VCaP (cell line): Measurements from ENCODE around the gene RAD51B.

Experiments used
- H3K27ac ChIP-seq: fragments of 450-650 bp; 2 replicates; pipeline ENCODE4 v1.5.1; 2017
- TF ChIP-seq, protein P1 (sequence below): fragments of 450-650 bp; conservative IDR thresholded peaks from 2 replicates; pipeline ENCODE4 v1.5.1; 2017; ENCODE audit warnings: mild to moderate bottlenecking, moderate library complexity

The RAD51B gene

DNA sequence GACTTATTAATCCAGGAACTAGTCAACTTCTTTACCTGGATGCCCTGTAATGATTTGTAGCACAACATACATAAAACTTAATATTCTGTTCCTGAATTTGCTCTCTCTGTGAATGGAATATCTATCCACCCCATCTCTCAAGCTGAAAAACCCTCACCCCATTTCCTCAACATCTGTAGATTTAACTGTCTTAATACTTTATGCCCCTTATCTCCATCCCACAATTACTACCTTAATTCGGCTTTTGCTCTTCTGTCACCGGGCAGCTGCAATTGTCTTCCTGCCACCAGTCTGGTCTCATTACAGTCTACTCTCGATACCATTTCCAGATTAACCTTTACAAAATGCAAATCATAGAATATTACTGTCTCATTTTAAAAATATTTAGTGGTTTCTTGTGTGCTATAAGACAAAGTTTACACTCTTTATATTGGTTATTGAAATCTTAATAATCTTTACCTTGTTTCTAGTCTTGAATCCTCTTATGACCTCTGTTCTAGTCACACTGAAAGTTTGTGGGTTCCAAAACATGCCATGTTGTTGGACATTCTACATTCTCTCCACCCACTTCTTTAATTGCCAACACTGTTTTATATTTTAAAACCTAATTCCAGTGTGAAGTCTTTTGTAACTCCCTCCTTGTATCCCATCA, 347.3 kb downstream of the RAD51B start:
- no peak overlapping the region for H3K27ac ChIP-seq
- TF ChIP-seq, protein P1, sequence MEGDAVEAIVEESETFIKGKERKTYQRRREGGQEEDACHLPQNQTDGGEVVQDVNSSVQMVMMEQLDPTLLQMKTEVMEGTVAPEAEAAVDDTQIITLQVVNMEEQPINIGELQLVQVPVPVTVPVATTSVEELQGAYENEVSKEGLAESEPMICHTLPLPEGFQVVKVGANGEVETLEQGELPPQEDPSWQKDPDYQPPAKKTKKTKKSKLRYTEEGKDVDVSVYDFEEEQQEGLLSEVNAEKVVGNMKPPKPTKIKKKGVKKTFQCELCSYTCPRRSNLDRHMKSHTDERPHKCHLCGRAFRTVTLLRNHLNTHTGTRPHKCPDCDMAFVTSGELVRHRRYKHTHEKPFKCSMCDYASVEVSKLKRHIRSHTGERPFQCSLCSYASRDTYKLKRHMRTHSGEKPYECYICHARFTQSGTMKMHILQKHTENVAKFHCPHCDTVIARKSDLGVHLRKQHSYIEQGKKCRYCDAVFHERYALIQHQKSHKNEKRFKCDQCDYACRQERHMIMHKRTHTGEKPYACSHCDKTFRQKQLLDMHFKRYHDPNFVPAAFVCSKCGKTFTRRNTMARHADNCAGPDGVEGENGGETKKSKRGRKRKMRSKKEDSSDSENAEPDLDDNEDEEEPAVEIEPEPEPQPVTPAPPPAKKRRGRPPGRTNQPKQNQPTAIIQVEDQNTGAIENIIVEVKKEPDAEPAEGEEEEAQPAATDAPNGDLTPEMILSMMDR, result no peak

DNA sequence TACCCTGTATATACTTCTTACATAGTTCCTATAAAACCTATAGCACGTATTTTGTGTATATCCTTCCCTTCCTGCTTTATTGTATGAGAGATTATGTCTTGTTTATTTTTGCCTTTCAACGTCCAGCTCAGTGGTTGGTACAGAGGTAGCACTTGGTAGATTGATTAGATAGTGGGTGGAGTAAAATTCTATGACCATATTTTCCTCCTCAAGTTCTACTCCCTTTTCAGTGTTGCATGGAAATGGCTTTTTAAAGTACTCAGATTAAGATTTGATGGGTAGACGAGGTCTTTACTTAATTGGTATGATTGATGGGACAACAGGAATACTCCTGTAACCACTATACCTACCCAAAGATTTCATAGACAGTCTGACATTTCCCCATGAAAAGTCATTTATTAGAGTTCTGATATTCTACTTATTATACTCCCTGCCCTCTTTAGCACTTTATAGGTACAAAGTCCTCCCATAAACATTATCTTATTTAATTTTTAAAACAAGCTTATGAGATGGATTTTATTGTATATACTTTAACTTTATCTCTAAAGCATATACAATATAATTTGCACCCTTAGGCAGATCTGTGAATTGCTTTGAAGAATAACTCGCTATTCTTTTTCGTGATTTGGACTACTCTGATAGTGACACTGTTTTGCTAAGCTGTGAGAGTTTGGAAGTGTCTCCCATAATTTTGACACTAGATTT, 348.0 kb downstream of the RAD51B start:
- no peak overlapping the region for H3K27ac ChIP-seq
- TF ChIP-seq, protein P1, result no peak

DNA sequence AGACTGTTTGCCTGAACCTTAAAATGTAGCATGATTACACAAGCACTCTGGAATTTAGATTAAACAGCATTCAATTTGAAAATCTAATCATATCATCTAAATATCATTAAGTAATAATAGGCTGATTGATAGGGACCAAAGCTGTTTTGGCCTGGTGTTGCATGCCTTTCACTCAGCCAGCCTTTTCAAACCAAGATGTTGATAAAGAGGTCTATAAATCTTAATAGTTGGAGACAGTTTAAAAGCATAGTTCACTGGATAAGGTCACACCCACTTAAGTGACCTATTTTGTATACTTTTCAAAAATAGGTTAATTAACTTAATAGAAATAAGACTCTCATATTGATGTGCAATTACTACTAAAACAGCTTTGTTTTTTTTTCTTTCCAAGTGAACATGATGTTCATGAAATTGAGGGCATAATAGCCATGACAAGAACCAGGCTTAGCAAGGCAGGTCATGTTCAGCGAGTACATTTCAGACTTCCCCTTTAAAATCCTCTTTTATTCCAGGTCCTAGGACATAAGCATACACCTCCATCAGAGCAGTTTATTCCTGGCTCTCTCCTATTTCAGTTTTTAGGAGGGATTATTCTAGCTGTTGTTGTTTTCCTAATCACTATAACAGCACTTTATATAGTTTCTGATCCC, 349.0 kb downstream of the RAD51B start:
- H3K27ac ChIP-seq, result no peak overlapping the region

DNA sequence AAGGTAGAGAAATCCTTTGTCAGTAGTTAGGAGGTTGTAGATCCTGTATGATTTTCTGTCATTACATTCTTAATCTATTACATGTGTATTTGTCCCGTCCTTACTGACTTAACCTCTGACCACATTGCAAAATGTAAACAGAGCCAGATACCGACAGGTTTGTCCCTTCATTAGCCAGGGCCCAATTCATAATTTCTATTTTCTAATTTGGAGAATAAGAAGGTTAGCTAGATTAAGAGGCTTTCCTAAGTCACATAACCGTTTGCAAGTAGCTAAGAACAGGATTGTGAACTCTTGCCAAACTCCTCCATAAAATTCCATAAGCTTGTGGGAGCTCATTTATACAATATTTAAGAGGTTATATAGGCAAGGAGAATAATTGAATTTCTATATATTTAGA, 352.6 kb downstream of the RAD51B start:
- H3K27ac ChIP-seq, result peak overlapping the region; percentile 94
- TF ChIP-seq, protein P1, result no peak

More for the DNA sequence above, 349.0 kb downstream of the RAD51B start:
- TF ChIP-seq, protein P1, result no peak

DNA sequence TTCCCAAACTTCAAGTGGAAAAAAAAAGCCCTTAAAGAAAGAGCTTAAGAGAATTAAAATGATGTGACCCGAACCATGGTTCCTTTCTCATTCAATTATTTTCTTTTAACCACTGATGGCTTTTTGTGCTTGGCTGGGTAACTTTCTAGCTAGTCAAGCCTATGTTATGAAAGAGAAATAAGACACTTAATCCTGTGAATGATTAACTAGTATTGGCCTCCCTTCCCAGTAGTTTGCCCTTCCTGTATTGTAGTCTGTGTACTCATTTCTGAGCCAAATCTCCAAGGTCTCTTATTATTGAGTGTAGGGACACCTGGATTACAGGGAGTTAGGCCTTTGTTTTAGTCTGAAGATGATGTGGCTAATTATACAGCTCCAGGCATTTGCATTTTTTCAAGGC, 353.0 kb downstream of the RAD51B start:
- H3K27ac ChIP-seq, result peak overlapping the region; percentile 94
- TF ChIP-seq, protein P1, result no peak

DNA sequence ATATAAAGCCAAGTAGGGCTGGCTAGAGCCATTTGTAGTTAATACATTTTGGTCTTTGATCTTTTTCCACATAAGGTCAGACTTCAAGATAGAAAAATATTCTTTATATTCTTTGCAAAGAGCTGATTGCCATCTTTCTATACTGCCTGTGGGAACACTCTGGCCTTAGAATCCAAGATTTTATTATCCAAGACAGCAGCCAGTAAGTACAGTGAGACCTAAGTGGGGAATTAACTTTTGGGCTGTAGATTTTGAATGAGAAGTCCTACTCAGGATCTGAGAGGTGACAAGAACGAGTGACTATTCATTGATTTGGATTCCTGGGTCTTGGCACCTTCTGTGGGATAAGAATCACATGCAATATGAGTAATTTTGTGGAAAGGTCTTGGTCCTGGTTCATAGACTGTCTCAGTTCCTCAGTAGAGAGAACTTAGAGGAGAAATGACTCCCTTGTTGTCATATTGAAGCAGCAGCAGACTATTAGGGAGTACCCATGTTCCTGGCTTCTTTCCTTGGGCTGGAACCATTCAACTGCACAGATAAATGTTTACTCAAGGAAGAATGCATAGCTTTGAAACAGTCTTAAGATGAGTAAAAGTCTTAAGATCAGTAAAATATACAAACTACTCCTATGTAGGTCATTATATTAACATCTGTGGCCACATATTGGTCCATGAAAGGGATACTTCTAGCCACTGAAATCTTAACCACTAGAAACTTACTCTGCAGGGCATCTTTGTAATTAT, 353.8 kb downstream of the RAD51B start:
- TF ChIP-seq, protein P1, result no peak
- H3K27ac ChIP-seq, result peak overlapping the region; percentile 94

DNA sequence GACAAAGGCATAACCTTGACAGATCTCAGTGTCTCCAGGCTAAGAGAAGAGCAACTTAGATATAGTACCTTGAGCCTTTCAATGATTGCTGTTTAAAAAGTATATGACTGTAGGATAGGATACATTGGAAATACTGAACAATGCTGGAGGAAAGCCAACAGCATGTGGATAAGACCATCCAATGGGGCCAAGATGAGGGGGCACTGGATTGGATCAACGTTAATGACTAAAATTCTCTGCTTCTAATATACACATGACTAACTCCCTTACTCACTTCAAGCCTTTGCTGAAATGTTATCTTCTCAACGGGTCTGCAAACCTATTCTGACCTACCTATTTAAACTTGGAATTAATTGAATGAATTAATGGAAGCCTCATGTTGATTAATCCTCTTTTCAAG, 354.9 kb downstream of the RAD51B start:
- TF ChIP-seq, protein P1, result no peak
- H3K27ac ChIP-seq, result peak overlapping the region; percentile 94
